Skin epidermis (tissue), 12 donors: ENCODE measurements around the gene SLC44A5.
"Not testable (repeated sequence)": the region's sequence is repeated elsewhere in the genome, so short reads cannot be mapped to it uniquely, and the experiment has no call there.

Source experiments
- H3K27ac ChIP-seq, 21 experiments: fragments of 200-600 bp; sonication (generic) in 11 of 21; one replicate each; pipeline ENCODE4 v1.5.0; 2020; ENCODE audit warnings: mild to moderate bottlenecking in 3 of 21, inconsistent platforms in 2 of 21, moderate library complexity in 2 of 21
- H3K4me3 ChIP-seq, 7 experiments: fragments of 200-600 bp; sonication (generic) in 2 of 7; one replicate each; pipeline ENCODE4 v1.5.0; 2020; ENCODE audit warnings: inconsistent platforms in 2 of 7, mild to moderate bottlenecking in 2 of 7, moderate library complexity in 1 of 7

Gene SLC44A5

GRCh38 chr1:75317976-75318375 is 292.9 kb downstream of the SLC44A5 start:
- Histone ChIP-seq H3K4me3 (no peak overlapping the region), H3K27ac (no peak overlapping the region)

DNA sequence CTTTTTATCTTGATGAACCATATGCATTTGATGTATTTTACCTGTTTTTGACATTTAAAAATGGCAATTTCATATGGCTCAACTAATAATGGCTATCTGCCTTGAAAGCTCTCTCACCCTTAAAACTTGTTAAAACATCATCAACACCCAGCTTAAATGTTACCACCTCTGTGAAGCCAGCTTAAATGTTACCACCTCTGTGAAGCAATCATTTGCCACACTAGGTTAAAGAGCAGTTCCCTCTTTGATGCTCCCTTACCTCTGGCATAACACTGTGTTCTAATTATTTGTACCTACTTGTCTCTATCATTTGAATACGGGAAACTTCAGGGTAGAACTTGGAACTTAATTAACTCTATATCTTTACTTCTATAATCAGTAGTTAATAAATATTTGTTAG is 294.7 kb downstream of the SLC44A5 start:
- no peak overlapping the region for H3K27ac ChIP-seq
- no peak overlapping the region for H3K4me3 ChIP-seq

- H3K27ac ChIP-seq: no peak overlapping the region
- H3K4me3 ChIP-seq: no peak overlapping the region
These were observed 298.3 kb downstream of the SLC44A5 start for GRCh38 chr1:75312620-75313019.

DNA sequence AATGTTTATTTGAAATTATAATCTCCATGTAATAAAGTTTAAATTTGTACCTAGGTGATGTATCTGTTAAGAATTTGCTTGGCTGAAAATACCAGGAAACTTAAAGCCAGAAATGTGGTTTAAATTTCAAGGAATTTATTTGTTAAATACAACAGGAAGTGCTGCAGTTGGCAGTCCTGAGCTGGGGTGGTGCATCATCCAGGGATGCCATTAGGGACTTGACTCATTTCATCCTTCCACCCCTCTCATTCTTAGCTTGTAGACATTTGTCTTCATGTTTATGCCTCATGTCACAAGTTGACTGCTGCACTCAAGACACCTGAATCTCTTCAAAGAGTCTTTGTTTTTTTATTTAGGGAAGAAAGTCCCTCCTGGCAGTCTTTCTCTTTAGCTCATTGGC is 300.8 kb downstream of the SLC44A5 start:
- Histone ChIP-seq H3K4me3 (no peak overlapping the region), H3K27ac (no peak overlapping the region)

DNA sequence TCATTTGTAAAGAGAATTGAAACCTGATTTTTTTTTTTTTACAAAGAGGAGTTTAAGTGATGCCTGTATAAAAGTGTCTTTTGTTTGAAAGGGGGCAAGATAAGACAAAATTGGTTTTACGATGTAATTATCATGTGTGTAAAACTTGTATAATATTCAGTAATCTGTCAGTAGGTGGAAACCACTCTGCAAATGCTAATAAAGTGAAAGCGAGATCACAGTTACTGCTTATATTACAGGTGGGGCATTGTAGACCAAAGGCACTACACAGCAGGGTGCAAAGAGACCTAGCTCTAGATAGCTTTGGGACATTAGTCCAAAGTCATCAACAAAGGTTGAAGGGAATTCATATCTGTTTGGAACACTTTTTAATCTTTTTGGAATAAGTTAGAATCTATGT is 302.5 kb downstream of the SLC44A5 start:
- Histone ChIP-seq H3K4me3 (no peak overlapping the region), H3K27ac (no peak overlapping the region)

GRCh38 chr1:75305061-75305460 is 305.9 kb downstream of the SLC44A5 start:
- H3K27ac ChIP-seq: no peak overlapping the region
- no peak overlapping the region for H3K4me3 ChIP-seq

GRCh38 chr1:75293270-75293669 is 317.6 kb downstream of the SLC44A5 start:
- Histone ChIP-seq H3K27ac (no peak overlapping the region), H3K4me3 (no peak overlapping the region)

- Histone ChIP-seq H3K4me3 (no peak overlapping the region), H3K27ac (no peak overlapping the region)
These were observed 318.9 kb downstream of the SLC44A5 start for GRCh38 chr1:75292013-75292412.

DNA sequence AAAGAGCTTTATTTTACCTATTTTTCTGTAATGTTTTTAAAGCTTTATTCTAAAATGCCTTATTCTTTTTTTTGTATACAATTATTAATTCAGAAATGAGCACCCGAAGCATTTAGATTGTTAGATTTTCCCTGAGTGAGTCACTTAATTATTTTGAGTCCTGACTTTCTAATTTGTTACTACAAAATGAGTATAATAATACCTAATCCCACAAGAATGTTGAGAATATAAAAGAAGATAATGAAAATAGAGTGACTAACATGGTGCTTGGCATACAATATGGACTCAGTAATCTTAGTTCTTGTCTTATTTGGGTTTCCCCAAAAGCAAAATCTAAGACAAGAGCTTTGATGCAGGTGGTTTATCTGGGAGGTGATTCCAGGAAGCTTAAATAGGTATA is 334.5 kb downstream of the SLC44A5 start:
- no peak overlapping the region for H3K27ac ChIP-seq
- no peak overlapping the region for H3K4me3 ChIP-seq

GRCh38 chr1:75275631-75276030 is 335.3 kb downstream of the SLC44A5 start:
- no peak overlapping the region for H3K4me3 ChIP-seq
- no peak overlapping the region for H3K27ac ChIP-seq

DNA sequence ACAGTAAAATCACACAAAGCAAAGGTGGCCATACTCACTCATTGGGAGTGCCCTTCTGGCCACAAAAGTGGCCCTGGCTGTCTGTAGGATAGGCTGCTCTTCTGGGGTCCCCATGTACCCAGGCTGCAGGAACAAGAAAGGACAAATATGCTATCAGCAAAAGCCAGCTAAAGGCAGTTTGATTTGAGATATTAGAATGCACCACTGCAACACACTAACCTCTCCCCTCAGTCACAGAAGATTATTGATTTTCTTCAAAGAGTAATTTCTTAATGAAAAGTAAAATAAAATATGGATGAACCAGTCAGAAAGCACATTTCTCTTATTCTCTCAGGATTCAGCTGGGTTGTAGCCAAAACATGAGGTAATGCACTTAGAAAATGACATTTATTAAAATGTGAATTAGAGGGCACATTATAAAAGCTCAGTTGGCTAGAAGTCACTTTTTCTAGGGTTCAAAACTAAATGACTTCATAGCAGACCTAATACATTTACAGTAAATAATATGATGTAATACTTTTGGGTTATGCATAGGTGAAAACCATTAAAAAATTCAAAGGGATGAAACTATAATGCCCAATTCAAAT is 335.9 kb downstream of the SLC44A5 start:
- H3K4me3 ChIP-seq: no peak overlapping the region

GRCh38 chr1:75273110-75273509 is 337.8 kb downstream of the SLC44A5 start:
- H3K4me3 ChIP-seq: no peak overlapping the region
- no peak overlapping the region for H3K27ac ChIP-seq

More for the DNA sequence above, 335.9 kb downstream of the SLC44A5 start:
- no peak overlapping the region for H3K27ac ChIP-seq

GRCh38 chr1:75265792-75266191 is 345.1 kb downstream of the SLC44A5 start:
- Histone ChIP-seq H3K27ac (no peak overlapping the region), H3K4me3 (no peak overlapping the region)

DNA sequence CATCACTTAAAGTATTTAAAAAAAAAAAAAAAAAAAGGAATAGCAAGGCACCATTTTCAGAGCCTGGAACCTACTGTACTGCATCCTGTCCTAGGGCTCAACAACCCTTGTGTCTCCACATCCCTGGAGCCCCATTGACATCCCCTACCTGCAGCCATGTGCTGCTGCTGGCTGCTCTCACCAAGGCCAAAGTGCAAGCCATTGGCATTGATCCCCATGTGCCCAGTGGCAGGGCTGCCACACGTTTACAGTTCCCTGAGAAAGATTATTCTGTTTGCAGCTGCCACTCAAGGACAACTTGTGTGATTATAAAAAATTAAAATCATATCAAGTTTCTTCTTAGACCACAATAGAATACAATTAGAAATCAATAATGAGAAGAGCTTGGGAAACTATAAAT is 346.8 kb downstream of the SLC44A5 start:
- Histone ChIP-seq H3K4me3 (no peak overlapping the region), H3K27ac (no peak overlapping the region)

DNA sequence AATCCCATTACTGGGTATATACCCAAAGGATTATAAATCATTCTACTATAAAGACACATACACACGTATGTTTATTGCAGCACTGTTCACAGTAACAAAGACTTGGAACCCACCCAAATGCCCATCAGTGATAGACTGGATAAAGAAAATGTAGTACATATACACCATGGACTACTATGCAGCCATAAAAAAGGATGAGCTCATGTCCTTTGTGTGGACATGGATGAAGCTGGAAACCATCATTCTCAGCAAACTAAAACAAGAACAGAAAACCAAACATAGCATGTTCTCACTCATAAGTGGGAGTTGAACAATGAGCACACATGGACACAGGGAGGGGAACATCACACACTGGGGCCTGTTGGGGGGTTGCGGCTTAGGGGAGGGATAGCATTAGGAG is 347.3 kb downstream of the SLC44A5 start:
- H3K4me3 ChIP-seq, H3K27ac ChIP-seq: not testable (repeated sequence)

DNA sequence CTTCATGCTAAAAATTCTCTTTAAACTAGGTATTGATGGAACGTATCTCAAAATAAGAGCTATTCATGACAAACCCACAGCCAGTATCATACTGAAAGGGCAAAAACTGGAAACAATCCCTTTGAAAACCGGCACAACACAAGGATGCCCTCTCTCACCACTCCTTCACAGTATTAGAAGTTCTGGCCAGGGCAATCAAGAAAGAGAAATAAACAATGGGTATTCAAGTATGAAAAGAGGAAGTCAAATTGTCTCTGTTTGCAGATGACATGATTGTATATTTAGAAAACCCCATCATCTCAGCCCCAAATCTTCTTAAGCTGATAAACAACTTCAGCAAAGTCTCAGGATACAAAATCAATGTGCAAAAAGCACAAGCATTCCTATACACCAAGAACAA is 349.0 kb downstream of the SLC44A5 start:
- not testable (repeated sequence) for H3K4me3 ChIP-seq, H3K27ac ChIP-seq

DNA sequence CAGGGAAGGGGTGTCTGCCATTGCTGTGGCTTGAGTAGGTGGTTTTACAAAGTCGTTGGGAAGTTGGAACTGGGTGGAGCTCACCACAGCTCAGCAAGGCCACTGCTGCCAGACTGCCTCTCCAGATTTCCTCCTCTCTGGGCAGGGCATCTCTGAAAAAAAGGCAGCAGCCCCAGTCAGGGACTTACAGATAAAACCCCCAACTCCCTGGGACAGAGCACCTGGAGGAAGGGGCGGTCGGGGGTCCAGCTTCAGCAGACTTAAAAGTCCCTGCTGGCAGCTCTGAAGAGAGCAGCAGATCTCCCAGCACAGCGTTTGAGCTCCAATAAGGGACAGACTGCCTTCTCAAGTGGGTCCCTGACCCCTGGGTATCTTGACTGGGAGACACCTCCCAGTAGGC is 352.6 kb downstream of the SLC44A5 start:
- no peak overlapping the region for H3K27ac ChIP-seq
- no peak overlapping the region for H3K4me3 ChIP-seq

DNA sequence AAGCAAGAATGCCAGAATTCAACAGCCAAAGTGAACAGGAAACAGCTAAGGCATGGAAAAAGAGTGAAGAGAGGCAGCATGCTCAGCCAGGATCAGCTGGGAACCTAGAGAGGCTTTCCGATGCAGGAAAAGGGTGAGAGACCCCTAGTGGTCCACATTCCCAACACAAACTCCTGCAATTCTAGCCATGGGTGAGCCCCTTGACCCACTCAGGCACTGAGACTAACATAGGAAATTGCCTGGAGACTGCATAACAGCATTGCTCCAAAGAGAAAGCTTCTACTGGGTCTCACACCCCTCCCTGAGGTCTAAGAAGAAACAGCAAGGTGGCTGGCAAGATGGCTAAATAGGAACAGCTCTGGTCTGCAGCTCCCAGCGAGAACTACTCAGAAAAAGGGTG is 353.5 kb downstream of the SLC44A5 start:
- H3K27ac ChIP-seq: no peak overlapping the region
- no peak overlapping the region for H3K4me3 ChIP-seq

DNA sequence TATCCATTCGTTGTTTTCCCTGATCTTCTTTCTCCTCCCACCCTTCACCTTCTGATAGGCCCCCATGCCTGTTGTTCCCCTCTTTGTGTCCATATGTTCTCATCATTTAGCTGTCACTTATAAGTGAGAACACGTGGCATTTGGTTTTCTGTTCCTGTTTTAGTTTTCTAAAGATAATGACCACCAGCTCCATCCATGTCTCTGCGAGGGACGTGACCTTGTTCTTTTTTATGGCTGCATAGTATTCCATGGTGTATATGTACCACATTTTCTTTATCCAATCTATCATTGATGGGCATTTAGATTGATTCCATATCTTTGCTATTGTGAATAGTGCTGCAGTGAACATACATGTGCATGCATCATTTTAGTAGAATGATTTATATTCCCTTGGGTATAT is 360.8 kb downstream of the SLC44A5 start:
- H3K27ac ChIP-seq, H3K4me3 ChIP-seq: not testable (repeated sequence)

DNA sequence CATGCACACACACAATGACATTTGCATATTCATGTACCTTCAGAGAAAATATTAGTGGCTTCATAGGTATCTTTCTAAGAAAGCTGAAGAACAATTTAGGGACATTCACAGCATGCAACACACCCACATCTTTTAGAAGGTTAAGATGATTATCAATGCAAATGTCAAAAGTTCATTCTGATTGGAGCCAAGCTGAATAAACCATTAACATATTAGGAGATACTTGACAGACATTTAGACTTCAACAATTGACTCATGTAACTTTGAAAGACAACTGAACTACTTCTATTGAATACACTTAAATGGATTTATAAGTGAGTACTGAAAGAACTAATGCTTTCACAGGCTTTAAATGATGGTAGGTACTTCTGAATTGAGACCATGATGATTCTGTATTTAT is 365.7 kb downstream of the SLC44A5 start:
- Histone ChIP-seq H3K27ac (no peak overlapping the region), H3K4me3 (no peak overlapping the region)

GRCh38 chr1:75243124-75243523 is 367.8 kb downstream of the SLC44A5 start:
- Histone ChIP-seq H3K27ac (no peak overlapping the region), H3K4me3 (no peak overlapping the region)

DNA sequence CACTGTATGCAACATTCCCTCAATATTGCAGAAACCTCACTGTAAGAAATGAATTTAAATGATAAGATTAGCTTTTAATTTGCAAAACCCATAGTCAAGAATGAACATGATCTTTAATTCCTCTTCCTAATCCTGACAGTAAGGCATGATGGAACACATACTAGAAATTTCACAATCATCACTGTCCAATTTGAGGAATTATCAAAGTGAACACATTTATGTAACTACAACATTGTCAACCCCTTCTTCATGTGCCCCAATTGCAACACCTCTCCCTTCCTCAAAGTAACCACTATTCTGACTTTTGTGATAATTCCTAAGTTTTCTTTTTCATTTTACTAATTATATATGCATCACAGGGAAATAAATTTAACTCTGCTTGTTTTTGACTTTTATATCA is 373.6 kb downstream of the SLC44A5 start:
- H3K4me3 ChIP-seq: no peak overlapping the region
- no peak overlapping the region for H3K27ac ChIP-seq

DNA sequence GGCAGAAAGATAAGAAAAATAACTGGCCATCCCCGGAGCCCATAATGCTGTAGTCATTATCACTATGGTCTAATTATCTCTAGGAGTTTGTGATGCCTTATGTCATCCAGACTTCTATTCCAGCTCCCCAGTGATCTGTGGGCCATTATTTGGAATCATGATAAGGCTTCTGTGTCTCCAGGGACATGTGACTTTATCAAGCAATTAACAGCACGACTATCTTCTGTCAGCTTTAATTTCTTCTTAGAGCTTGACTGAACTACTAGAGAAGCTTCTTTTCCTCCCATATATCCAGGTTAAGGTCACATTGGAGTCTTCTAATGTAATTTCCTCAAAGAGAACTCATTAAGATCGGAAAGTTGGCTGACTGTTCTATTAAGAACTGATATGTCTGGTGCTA is 376.4 kb downstream of the SLC44A5 start:
- Histone ChIP-seq H3K27ac (no peak overlapping the region), H3K4me3 (no peak overlapping the region)
